PC-9 (cell line): Measurements from ENCODE around the gene RPGRIP1L. TPM values are rescaled to one million over a fixed set of nuclear protein-coding genes. Genes with fewer than 3 reads are reported as not detected.

Experiments used
- BruUV-seq: library from RNA; stranded (reverse); fragments of 400-500 nt; replicated peaks from 2 replicates; lab custom pipeline; 2021; lab: Mats Ljungman, UMichigan
- CTCF ChIA-PET: fragments of 300-600 bp; sonication (Branson Sonifier 250); formaldehyde crosslinking; loops from one replicate; lab custom pipeline; 2022; ENCODE audit warnings: antibody characterized with exemption; lab: Charles Lee
- POLR2A ChIA-PET: fragments of 300-600 bp; sonication (Branson Sonifier 250); formaldehyde crosslinking; loops from one replicate; lab custom pipeline; 2022; ENCODE audit warnings: antibody characterized with exemption; ENCODE audit not compliant: unreplicated experiment; lab: Charles Lee
- DNase-seq, 2 experiments: peaks; one replicate each; pipeline versions ENCODE4 v3.0.0 to v3.0.0-alpha.2; 2015 to 2022; ENCODE audit warnings: mixed read lengths in 1 of 2
- H2AFZ ChIP-seq: fragments of 200-600 bp; sonication (generic); 2 replicates; pipeline ENCODE4 v1.8.1; 2017; ENCODE audit warnings: antibody characterized with exemption
- H3F3A ChIP-seq: fragments of 200-600 bp; sonication (generic); 2 replicates; pipeline ENCODE4 v1.8.1; 2017; ENCODE audit warnings: antibody characterized with exemption, mild to moderate bottlenecking, low read depth; ENCODE audit not compliant: insufficient read depth
- H3K27ac ChIP-seq: fragments of 200-600 bp; sonication (generic); 2 replicates; pipeline ENCODE4 v1.6.1; 2016; ENCODE audit warnings: mixed run types
- H3K27me3 ChIP-seq: fragments of 200-600 bp; sonication (generic); 2 replicates; pipeline ENCODE4 v1.6.1; 2016; ENCODE audit warnings: low read depth, mixed run types; ENCODE audit not compliant: insufficient read depth
- H3K36me3 ChIP-seq: fragments of 200-600 bp; sonication (generic); 2 replicates; pipeline ENCODE4 v1.6.1; 2016; ENCODE audit warnings: low read depth, mixed run types
- H3K4me1 ChIP-seq: fragments of 200-600 bp; sonication (generic); replicated peaks from 2 replicates; pipeline ENCODE4 v1.6.1; 2016; ENCODE audit warnings: mixed run types; ENCODE audit not compliant: insufficient read depth
- H3K4me2 ChIP-seq: fragments of 200-600 bp; sonication (generic); 2 replicates; pipeline ENCODE4 v1.6.1; 2017; ENCODE audit warnings: mixed run types
- H3K4me3 ChIP-seq: fragments of 200-600 bp; sonication (generic); 2 replicates; pipeline ENCODE4 v1.6.1; 2016; ENCODE audit warnings: mixed run types
- H3K79me2 ChIP-seq: fragments of 200-600 bp; sonication (generic); 2 replicates; pipeline ENCODE4 v1.6.1; 2017; ENCODE audit warnings: low read depth, mixed run types
- H3K9me2 ChIP-seq: fragments of 200-600 bp; sonication (generic); 2 replicates; pipeline ENCODE4 v1.8.1; 2017; ENCODE audit warnings: mild to moderate bottlenecking; ENCODE audit not compliant: insufficient read depth
- H3K9me3 ChIP-seq: fragments of 200-600 bp; sonication (generic); 2 replicates; pipeline ENCODE4 v1.8.1; 2016; ENCODE audit warnings: low read depth; ENCODE audit not compliant: insufficient read depth
- H4K20me1 ChIP-seq: fragments of 200-600 bp; sonication (generic); 2 replicates; pipeline ENCODE4 v1.8.1; 2017; ENCODE audit not compliant: insufficient read depth
- EZH2 ChIP-seq: fragments of 200-600 bp; sonication (generic); IDR thresholded peaks from 2 replicates; pipeline ENCODE4 v1.8.0; 2017; ENCODE audit warnings: antibody characterized with exemption, low read depth
- intact Hi-C: fragments of 100-400 bp; cut with micrococcal nuclease; formaldehyde crosslinking; loops from one replicate; pipeline ENCODE4 v1.10.0; 2022; ENCODE audit not compliant: unreplicated experiment
- total RNA-seq: library from RNA; stranded (reverse); gene quantifications from 2 replicates; pipeline ENCODE4 v1.2.3, GENCODE V29; 2021
- TF ChIP-seq, protein P1 (sequence below): fragments of 200-600 bp; sonication (generic); conservative IDR thresholded peaks from 2 replicates; pipeline ENCODE4 v1.6.1; 2017; ENCODE audit warnings: mixed run types, antibody characterized with exemption, mild to moderate bottlenecking, moderate library complexity

The RPGRIP1L gene
- total RNA-seq, 1 experiment from 2014 or later = 14.0 TPM

DNA sequence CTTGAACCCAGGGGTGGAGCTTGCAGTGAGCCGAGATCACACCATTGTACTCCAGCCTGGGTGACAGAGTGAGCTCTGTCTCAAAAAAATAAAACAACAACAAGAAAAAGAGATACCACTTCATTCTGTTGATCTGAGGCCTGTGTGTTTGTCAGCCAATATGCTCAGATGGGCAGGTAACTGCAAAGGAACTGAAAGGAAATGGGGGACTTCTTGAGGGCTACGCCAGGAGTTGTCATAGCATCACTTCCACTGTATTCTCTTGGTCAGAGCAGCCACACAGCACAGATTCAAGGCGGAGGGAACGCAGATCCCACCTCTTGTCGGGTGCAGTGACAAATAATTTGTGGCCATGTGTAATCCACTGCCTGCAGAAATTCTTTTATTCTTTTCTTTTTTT lies 126.8 kb downstream of the RPGRIP1L start:
- no peaks in the 10 kb centered on the region for H3F3A ChIP-seq
- ChIA-PET CTCF (interaction anchor here (0.6 kb wide), 1 partner anchor 310 kb away, joined by 5 read pairs; no protein-coding TSS in a partner anchor), POLR2A (no interaction called here)
- no peaks in the 10 kb centered on the region for H3K36me3 ChIP-seq
- TF ChIP-seq, protein P1, sequence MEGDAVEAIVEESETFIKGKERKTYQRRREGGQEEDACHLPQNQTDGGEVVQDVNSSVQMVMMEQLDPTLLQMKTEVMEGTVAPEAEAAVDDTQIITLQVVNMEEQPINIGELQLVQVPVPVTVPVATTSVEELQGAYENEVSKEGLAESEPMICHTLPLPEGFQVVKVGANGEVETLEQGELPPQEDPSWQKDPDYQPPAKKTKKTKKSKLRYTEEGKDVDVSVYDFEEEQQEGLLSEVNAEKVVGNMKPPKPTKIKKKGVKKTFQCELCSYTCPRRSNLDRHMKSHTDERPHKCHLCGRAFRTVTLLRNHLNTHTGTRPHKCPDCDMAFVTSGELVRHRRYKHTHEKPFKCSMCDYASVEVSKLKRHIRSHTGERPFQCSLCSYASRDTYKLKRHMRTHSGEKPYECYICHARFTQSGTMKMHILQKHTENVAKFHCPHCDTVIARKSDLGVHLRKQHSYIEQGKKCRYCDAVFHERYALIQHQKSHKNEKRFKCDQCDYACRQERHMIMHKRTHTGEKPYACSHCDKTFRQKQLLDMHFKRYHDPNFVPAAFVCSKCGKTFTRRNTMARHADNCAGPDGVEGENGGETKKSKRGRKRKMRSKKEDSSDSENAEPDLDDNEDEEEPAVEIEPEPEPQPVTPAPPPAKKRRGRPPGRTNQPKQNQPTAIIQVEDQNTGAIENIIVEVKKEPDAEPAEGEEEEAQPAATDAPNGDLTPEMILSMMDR = no peak
- TF ChIP-seq EZH2 = no peak
- no peak overlapping the region for H3K27ac ChIP-seq
- intact Hi-C loops = no loop called here
- H3K9me2 ChIP-seq = no peaks in the 10 kb centered on the region
- H4K20me1 ChIP-seq = no peaks in the 10 kb centered on the region
- H2AFZ ChIP-seq = no peak overlapping the region
- no peaks in the 10 kb centered on the region for H3K27me3 ChIP-seq
- no peaks in the 10 kb centered on the region for H3K4me1 ChIP-seq
- no peaks in the 10 kb centered on the region; the same call in 1 of the 2 replicates for H3K9me3 ChIP-seq
- no TSS peak for BruUV-seq
- no peak for DNase-seq
- no peak overlapping the region for H3K4me2 ChIP-seq
- no peak overlapping the region for H3K4me3 ChIP-seq
- no peaks in the 10 kb centered on the region for H3K79me2 ChIP-seq

DNA sequence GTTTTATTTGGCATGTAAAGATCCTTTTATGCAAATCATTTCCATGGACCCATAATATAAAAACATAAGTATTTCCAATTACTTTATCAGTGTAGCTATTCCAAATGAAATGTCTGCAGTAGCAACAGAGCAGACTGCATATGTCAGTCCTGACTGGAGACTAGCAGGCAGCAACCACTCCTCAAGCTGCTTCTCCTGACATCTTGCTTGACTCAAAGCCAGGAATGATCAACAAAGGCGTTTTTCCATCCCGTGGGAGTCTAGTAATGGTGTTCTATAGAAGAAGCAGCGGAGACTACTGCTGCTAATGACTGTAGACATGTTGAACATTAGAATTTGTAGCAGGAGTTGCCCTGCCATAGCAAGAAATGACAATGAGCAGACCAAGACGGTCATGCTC lies 127.4 kb downstream of the RPGRIP1L start:
- H4K20me1 ChIP-seq = no peaks in the 10 kb centered on the region
- H3K9me3 ChIP-seq = peaks cover 5% of the 10 kb centered on the region
- H3K27me3 ChIP-seq = no peaks in the 10 kb centered on the region
- ChIA-PET CTCF (no interaction called here), POLR2A (no interaction called here)
- no peak for TF ChIP-seq EZH2
- TF ChIP-seq, protein P1 = no peak
- H3K9me2 ChIP-seq = no peaks in the 10 kb centered on the region
- no peak overlapping the region for H3K4me2 ChIP-seq
- H3K27ac ChIP-seq = no peak overlapping the region
- no peaks in the 10 kb centered on the region for H3K36me3 ChIP-seq
- no peaks in the 10 kb centered on the region for H3F3A ChIP-seq
- H3K4me3 ChIP-seq = no peak overlapping the region
- no peaks in the 10 kb centered on the region for H3K4me1 ChIP-seq
- intact Hi-C loops = no loop called here
- no peak overlapping the region for H2AFZ ChIP-seq
- no TSS peak for BruUV-seq
- H3K79me2 ChIP-seq = no peaks in the 10 kb centered on the region
- no peak for DNase-seq

DNA sequence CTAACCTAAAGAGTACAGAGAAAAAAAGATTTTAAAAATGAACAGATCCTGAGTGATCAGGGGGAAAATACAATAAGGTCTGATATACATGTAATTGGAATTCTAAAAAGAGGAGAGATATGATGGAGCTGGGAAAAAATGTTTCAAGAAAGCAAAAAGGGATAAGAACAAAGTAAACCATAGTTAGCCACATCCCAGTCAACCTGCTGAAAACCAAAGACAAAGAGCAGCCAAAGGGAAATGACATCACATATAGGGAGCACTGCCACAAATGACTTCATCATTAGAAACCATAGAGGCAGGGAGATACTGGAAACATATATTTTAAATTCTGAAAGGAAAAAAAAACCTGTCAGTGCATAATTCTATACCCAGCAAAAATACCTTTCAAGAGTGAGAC lies 131.9 kb downstream of the RPGRIP1L start:
- no peaks in the 10 kb centered on the region for H3K79me2 ChIP-seq
- intact Hi-C loops = no loop called here
- no peaks in the 10 kb centered on the region for H3K36me3 ChIP-seq
- CTCF ChIA-PET = no interaction called here
- no peak overlapping the region for H3K4me3 ChIP-seq
- BruUV-seq = no TSS peak
- no peaks in the 10 kb centered on the region for H3K4me1 ChIP-seq
- H3F3A ChIP-seq = no peaks in the 10 kb centered on the region
- no peak for DNase-seq
- H3K4me2 ChIP-seq = no peak overlapping the region
- H4K20me1 ChIP-seq = no peaks in the 10 kb centered on the region
- TF ChIP-seq EZH2 = no peak
- TF ChIP-seq, protein P1 = no peak
- peaks cover 5% of the 10 kb centered on the region for H3K9me3 ChIP-seq
- POLR2A ChIA-PET = no interaction called here
- H3K27me3 ChIP-seq = no peaks in the 10 kb centered on the region
- no peak overlapping the region for H3K27ac ChIP-seq
- H2AFZ ChIP-seq = no peak overlapping the region
- H3K9me2 ChIP-seq = no peaks in the 10 kb centered on the region
